SJSA1 (cell line): ENCODE results near the gene CCDC197. TPM values are rescaled to one million over a fixed set of nuclear protein-coding genes. Genes with fewer than 3 reads are reported as not detected.

Experiments
- DNase-seq, 2 experiments: peaks; one replicate each; pipeline ENCODE4 v3.0.0-alpha.2; 2015 to 2020; ENCODE audit warnings: low spot score in 2 of 2, low read depth in 1 of 2
- H3K27ac ChIP-seq: fragments of 250-450 bp; sonication (Bioruptor Pico); 2 replicates; pipeline ENCODE4 v1.5.1; 2020; ENCODE audit warnings: mild to moderate bottlenecking, moderate library complexity
- H3K27me3 ChIP-seq: fragments of 250-450 bp; sonication (Bioruptor Pico); replicated peaks from 2 replicates; pipeline ENCODE4 v1.5.1; 2020; ENCODE audit warnings: mild to moderate bottlenecking, moderate library complexity
- H3K36me3 ChIP-seq: fragments of 250-450 bp; sonication (Bioruptor Pico); 2 replicates; pipeline ENCODE4 v1.5.1; 2020; ENCODE audit warnings: mild to moderate bottlenecking
- H3K4me1 ChIP-seq: fragments of 250-450 bp; sonication (Bioruptor Pico); replicated peaks from 2 replicates; pipeline ENCODE4 v1.6.1; 2021; ENCODE audit warnings: mild to moderate bottlenecking
- H3K4me3 ChIP-seq: fragments of 250-450 bp; sonication (Bioruptor Pico); 2 replicates; pipeline ENCODE4 v1.5.1; 2020; ENCODE audit warnings: mild to moderate bottlenecking
- H3K9me3 ChIP-seq: fragments of 250-450 bp; sonication (Bioruptor Pico); replicated peaks from 2 replicates; pipeline ENCODE4 v1.5.1; 2020; ENCODE audit warnings: mild to moderate bottlenecking
- total RNA-seq: library from RNA; depleted of rRNA; stranded (reverse); fragments of >200 nt; shearing (Covaris generic); gene quantifications from 2 replicates; pipeline ENCODE4 v1.2.3, GENCODE V29; 2014

Gene CCDC197
- total RNA-seq, 1 experiment from 2014 or later, result not detected

- Histone ChIP-seq H3K27me3 (no peaks in the 10 kb centered on the region), H3K27ac (peak overlapping the region; percentile 59), H3K4me1 (peaks cover 42% of the 10 kb centered on the region), H3K9me3 (no peaks in the 10 kb centered on the region), H3K4me3 (no peak overlapping the region), H3K36me3 (peaks cover 8% of the 10 kb centered on the region)
- DNase-seq, result no peak
Measured at GRCh38 chr14:93965946-93966474, 31.1 kb upstream of the CCDC197 start.

GRCh38 chr14:93967637-93968250, 29.4 kb upstream of the CCDC197 start:
- no peak for DNase-seq
- Histone ChIP-seq H3K4me3 (no peak overlapping the region), H3K9me3 (no peaks in the 10 kb centered on the region), H3K36me3 (peaks cover 8% of the 10 kb centered on the region), H3K4me1 (peaks cover 47% of the 10 kb centered on the region), H3K27ac (no peak overlapping the region), H3K27me3 (no peaks in the 10 kb centered on the region)

DNA sequence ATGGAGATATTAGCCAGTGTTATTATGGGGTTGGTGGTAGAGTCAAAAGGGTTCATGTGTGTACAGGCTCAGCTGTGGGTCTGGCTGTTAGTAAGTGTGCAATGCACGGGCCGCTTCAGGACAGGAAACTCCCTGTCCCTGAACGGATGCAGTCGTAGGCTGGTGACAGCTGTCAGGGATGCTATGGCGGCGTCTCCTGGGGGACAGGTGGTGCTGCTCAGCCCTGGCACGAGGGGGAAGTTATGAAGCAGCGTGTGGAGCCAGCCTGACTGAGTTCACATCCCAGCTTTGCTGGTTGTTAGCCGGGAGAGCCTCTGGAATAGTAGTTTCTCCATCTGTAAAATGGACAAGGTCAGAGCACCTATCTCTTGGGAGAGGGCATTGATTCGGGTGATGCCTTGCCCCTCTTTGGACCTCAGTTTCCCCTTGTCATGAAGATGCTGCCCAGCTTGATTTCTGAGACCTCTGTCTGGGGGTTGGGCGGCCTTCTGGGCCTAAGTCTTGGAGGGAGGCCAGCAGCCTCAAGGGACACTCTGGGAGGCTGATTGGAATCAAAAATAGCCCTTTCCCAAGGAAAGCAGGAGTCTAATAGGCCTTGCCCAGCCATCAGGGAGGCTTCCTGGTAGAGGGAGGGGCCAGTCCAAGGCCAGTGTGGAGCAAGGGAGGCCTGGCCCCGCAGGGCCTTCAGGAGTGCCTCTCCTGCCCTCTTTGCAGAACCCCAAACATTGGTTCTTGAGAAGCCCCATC, 27.8 kb upstream of the CCDC197 start:
- no peaks in the 10 kb centered on the region for H3K27me3 ChIP-seq
- no peak for DNase-seq
- peaks cover 40% of the 10 kb centered on the region for H3K4me1 ChIP-seq
- no peaks in the 10 kb centered on the region; the same call in 1 of the 2 replicates for H3K36me3 ChIP-seq
- H3K4me3 ChIP-seq, result no peak overlapping the region
- H3K27ac ChIP-seq, result no peak overlapping the region
- no peaks in the 10 kb centered on the region for H3K9me3 ChIP-seq

GRCh38 chr14:93970585-93970964, 26.5 kb upstream of the CCDC197 start:
- H3K27ac ChIP-seq, result peak overlapping the region; percentile 58
- DNase-seq, result peak in 1 of 2 experiments; percentile 48

GRCh38 chr14:93970965-93971634, 26.0 kb upstream of the CCDC197 start:
- Histone ChIP-seq H3K36me3 (no peaks in the 10 kb centered on the region), H3K27me3 (no peaks in the 10 kb centered on the region), H3K4me3 (peak overlapping the region; percentile 38), H3K27ac (peak overlapping the region; percentile 58), H3K9me3 (no peaks in the 10 kb centered on the region), H3K4me1 (peaks cover 41% of the 10 kb centered on the region)
- DNase-seq, result peak; percentile 71 to 82

More at GRCh38 chr14:93970585-93970964, 26.5 kb upstream of the CCDC197 start:
- H3K27me3 ChIP-seq, result no peaks in the 10 kb centered on the region
- H3K36me3 ChIP-seq, result no peaks in the 10 kb centered on the region
- no peaks in the 10 kb centered on the region for H3K9me3 ChIP-seq
- H3K4me1 ChIP-seq, result peaks cover 41% of the 10 kb centered on the region
- H3K4me3 ChIP-seq, result peak overlapping the region; percentile 38

DNA sequence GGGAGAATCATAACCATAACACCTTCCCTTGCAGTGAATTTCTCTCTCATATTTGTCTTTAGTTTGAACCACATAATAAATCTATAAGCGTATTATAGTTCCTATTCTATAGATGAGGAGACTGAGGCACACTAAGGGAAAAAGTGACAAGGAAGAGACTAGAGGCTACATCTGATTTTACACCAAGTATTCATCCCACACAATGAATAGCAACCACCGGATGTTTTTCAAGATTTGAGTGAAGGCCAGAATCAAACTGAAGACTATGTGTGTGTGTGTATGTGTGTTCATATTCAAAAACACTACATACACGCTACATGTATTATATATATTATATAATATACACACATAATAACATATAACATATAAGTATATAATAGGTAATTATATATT, 25.5 kb upstream of the CCDC197 start:
- H3K27me3 ChIP-seq, result no peaks in the 10 kb centered on the region
- DNase-seq, result no peak
- peaks cover 41% of the 10 kb centered on the region for H3K4me1 ChIP-seq
- no peak overlapping the region; the same call in 1 of the 2 replicates for H3K4me3 ChIP-seq
- no peaks in the 10 kb centered on the region for H3K36me3 ChIP-seq
- H3K27ac ChIP-seq, result peak overlapping the region; percentile 58; the same call in 1 of the 2 replicates
- no peaks in the 10 kb centered on the region for H3K9me3 ChIP-seq

DNA sequence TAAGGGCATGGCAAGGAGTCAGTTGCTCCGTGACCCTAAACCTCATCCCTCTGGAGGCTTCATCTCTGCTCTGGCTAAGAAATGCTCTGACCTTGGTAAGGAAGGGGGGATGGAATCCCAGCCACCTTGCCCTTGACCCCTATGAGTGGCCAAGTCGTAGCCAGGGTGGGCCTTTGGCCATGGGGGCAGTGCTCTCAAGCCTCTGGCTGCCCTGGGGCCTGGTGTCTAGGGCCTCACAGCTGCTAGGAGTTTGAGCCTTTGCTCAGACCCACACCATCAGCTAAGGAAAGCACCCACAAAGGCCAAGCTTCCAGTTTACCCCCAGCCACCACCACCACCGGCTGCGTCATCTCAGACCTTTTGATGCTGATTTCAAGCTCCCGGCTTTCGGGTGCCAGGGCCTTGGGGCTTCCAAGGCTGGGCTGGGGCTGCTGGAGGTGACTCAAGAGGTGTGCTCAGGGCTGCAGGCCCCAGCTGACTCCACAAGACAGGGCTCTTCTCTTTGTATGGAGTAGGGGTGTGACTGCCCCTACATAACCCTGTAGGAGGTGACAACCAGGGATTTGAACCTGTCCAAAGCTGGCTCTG, 24.4 kb upstream of the CCDC197 start:
- H3K27ac ChIP-seq, result no peak overlapping the region
- no peaks in the 10 kb centered on the region for H3K9me3 ChIP-seq
- peaks cover 45% of the 10 kb centered on the region for H3K4me1 ChIP-seq
- no peak overlapping the region for H3K4me3 ChIP-seq
- DNase-seq, result no peak
- H3K27me3 ChIP-seq, result no peaks in the 10 kb centered on the region
- H3K36me3 ChIP-seq, result no peaks in the 10 kb centered on the region

DNA sequence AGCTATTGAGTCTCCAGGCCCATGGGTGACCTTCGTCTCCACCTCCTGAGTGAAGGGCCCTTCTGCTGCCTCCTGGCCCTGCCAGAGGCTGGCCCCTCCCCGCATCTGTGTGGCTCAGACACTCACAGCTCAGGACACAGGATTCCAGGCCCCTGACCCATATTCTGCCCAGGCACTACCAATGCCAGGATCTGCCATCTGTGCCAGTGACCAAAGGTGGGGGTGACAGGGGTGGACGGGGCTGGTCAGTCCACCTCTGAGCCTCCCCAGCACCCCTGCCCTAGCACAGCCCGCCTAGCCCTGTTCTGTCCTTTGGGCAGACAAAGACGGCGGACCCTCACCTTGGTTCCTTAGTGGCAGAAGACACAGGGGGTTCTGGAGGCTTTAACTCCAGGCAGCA, 23.5 kb upstream of the CCDC197 start:
- no peak overlapping the region for H3K27ac ChIP-seq
- DNase-seq, result no peak
- no peak overlapping the region for H3K4me3 ChIP-seq

DNA sequence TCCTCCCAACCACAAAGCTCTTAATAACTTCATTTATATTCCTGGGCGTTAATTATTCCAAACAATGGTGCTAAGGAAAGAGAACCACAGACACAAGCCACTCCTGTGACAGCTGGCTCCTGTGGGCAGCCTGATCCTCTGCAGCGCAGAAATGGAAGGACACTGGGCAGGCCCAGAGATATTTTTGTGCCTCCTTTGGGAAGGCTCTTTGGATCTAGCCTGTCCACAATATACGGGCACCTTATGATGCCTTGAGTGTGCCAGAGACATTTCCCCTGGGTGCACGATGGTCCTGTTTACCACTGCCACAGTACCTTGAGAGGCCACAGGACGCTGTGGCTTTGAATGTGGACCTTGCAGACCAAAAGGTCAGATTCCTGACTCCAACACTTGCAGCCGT, 22.8 kb upstream of the CCDC197 start:
- H3K27ac ChIP-seq, result no peak overlapping the region
- H3K36me3 ChIP-seq, result no peaks in the 10 kb centered on the region
- H3K4me3 ChIP-seq, result no peak overlapping the region
- no peaks in the 10 kb centered on the region for H3K9me3 ChIP-seq
- no peak for DNase-seq
- peaks cover 45% of the 10 kb centered on the region for H3K4me1 ChIP-seq
- H3K27me3 ChIP-seq, result no peaks in the 10 kb centered on the region

More for the DNA sequence above, 23.5 kb upstream of the CCDC197 start:
- no peaks in the 10 kb centered on the region for H3K9me3 ChIP-seq
- no peaks in the 10 kb centered on the region for H3K27me3 ChIP-seq
- no peaks in the 10 kb centered on the region for H3K36me3 ChIP-seq
- H3K4me1 ChIP-seq, result peaks cover 45% of the 10 kb centered on the region

GRCh38 chr14:93974833-93975232, 22.3 kb upstream of the CCDC197 start:
- no peaks in the 10 kb centered on the region for H3K27me3 ChIP-seq
- no peak for DNase-seq
- H3K9me3 ChIP-seq, result no peaks in the 10 kb centered on the region
- H3K4me1 ChIP-seq, result peaks cover 45% of the 10 kb centered on the region
- H3K4me3 ChIP-seq, result no peak overlapping the region
- H3K27ac ChIP-seq, result no peak overlapping the region
- no peaks in the 10 kb centered on the region for H3K36me3 ChIP-seq

DNA sequence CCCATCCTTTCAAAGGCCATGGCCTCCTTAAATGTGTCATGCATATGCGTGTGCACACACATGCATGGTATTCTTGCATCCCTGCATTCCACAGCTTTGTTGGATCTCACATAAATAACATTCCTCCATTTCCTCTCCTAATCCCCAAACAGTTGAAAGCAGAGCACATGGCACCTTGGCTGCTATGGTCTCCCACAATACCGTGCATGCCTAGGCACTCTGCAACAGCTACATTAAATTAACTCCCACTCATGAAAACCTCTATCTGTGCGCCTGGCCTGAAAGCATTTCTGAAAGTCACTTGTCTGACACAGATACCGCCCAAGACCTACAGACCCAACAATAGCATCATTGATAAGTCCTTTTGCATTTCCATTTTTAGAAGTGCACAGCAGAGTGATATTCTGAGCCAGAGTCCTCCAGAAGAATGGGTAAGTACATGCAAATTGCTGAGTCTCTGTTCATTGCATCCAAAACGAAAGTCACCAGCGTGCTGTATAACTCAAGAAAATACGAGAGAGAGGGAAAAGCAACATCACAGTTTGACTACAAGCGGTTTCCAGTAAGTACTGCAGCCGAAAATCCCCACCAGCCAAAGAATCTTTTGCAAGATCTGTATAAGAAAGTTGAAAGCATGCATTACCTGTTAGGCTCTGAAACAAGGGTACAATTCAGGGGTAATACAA, 21.2 kb upstream of the CCDC197 start:
- Histone ChIP-seq H3K4me3 (peak overlapping the region; percentile 29), H3K36me3 (no peaks in the 10 kb centered on the region), H3K4me1 (peaks cover 40% of the 10 kb centered on the region), H3K9me3 (no peaks in the 10 kb centered on the region), H3K27ac (no peak overlapping the region), H3K27me3 (no peaks in the 10 kb centered on the region)
- DNase-seq, result peak in 1 of 2 experiments; percentile 21

DNA sequence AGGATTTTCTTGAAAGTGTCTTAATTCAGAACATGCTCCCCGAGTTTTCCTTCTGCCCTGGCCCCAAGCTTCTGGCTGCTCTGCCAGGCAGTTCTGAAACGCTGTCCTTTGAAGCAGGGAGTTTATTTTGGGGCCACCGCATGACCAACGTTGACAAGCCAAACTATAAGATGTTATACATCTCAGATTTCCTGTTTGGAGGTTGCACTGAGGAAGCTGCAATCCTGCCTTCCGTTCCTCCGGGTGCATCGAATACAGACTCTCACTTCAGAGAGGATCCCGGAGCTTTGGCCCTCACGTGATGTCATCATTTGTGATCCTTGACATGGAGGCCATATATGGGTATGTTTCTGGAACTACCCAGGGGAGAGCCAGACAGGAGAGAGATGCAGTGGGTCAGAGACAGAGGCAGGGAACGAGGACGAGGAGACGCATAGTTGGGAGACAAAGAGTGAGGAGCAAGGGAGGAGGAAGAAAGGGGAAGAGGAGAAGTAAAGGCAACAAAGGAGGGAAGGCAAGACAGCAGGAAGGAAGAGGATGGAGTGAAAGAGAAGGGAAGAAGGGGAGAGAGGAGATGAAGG, 20.5 kb upstream of the CCDC197 start, which contains the start of gene ASB2:
Gene ASB2, minus strand, starts transcription at position 94 of the 581 bp plus-strand sequence. CDS start 12,031 bp downstream, outside the sequence.
- Histone ChIP-seq H3K36me3 (no peaks in the 10 kb centered on the region), H3K4me3 (peak within 1 kb of the TSS; percentile 29), H3K27me3 (no peaks in the 10 kb centered on the region), H3K9me3 (no peaks in the 10 kb centered on the region), H3K4me1 (peaks cover 38% of the 10 kb centered on the region), H3K27ac (no peak within 1 kb of the TSS)
- peak; percentile 51 to 52 for DNase-seq

- DNase-seq, result no peak
- Histone ChIP-seq H3K27me3 (no peaks in the 10 kb centered on the region), H3K4me3 (no peak overlapping the region), H3K36me3 (no peaks in the 10 kb centered on the region), H3K9me3 (no peaks in the 10 kb centered on the region), H3K27ac (no peak overlapping the region), H3K4me1 (peaks cover 36% of the 10 kb centered on the region)
Measured at GRCh38 chr14:93977171-93977570, 19.9 kb upstream of the CCDC197 start.
